ENCODE measurements around the gene MEX3A. TPM values are rescaled to one million over a fixed set of nuclear protein-coding genes. Genes with fewer than 3 reads are reported as not detected.

Gene MEX3A
- total RNA-seq, 4 donors from 2014 or later: 0.56 to 0.96 (median 0.66) TPM

GRCh38 chr1:156115514-156116374 is 33.5 kb upstream of the MEX3A start:
- TF ChIP-seq CTCF (IDR thresholded peaks at IDR 0.05): no peak
- ATAC-seq (ENCODE audit: low FRiP score) (no peak), DNase-seq (ENCODE audit: low spot score) (no peak)

- DNase-seq (ENCODE audit: low spot score): no peak
- TF ChIP-seq CTCF (IDR thresholded peaks at IDR 0.05): no peak
- ATAC-seq (ENCODE audit: low FRiP score): no peak
These were observed 32.8 kb upstream of the MEX3A start for GRCh38 chr1:156114919-156115513.

GRCh38 chr1:156114101-156114918 is 32.0 kb upstream of the MEX3A start, which contains the start of gene LMNA:
LMNA (plus strand) TSS chr1:156114711; CDS start chr1:156114919, 208 bp downstream.
- TF ChIP-seq CTCF (IDR thresholded peaks at IDR 0.05): no peak
- peak; percentile 91 for DNase-seq (ENCODE audit: low spot score)
- ATAC-seq (ENCODE audit: low FRiP score): peak; percentile 92

GRCh38 chr1:156113282-156113950 is 31.2 kb upstream of the MEX3A start:
- no peak for TF ChIP-seq CTCF (IDR thresholded peaks at IDR 0.05)
- no peak for ATAC-seq (ENCODE audit: low FRiP score)
- DNase-seq (ENCODE audit: low spot score): no peak

- DNase-seq (ENCODE audit: low spot score) (no peak), ATAC-seq (ENCODE audit: low FRiP score) (no peak)
- TF ChIP-seq CTCF (IDR thresholded peaks at IDR 0.05): no peak
These were observed 30.2 kb upstream of the MEX3A start for GRCh38 chr1:156112276-156113137.
